ENCODE measurements around the gene RGS12.

DNA sequence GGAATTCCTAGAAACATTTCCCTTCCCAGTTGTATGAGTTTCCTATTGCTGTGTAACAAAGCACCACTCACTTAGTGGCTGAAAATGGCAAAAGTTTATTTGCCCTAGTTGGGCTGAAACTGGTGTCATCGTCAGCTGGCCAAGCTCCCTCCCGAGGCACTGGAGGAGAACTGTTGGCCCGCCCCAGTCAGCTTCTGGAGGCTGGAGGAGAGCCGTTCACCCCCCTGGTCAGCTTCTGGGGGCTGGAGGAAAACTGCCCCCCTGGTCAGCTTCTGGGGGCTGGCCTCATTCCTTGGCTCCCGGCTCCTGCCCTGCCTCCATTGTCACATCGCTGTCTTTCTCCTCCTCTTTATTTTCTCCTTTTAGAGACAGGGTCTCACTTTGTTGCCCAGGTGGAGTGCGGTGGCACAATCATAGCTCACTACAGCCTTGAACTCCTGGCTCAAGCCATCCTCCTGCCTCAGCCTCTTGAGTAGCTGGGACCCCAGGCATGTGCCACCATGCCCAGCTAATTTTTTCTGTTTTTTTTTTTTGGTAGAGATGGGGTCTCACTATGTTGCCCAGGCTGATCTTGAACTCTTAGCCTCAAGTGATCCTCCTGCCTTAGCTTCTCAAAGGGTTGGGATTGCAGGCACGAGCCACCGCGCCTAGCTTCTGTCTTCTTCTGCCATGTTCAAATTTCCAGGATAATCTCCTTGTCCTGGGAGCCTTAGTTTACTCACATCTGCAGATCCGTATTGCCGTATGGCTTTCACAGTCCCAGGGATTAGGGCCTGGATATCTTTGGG lies 3.2 kb downstream of the RGS12 start:
- TF ChIP-seq POLR2AphosphoS5 (IDR thresholded peaks at IDR 0.05; ENCODE audit: low read depth, low read length) (no peak), TAF1 (IDR thresholded peaks at IDR 0.05; ENCODE audit: borderline replicate concordance, low read depth, low read length) (no peak), POLR2A (IDR thresholded peaks at IDR 0.05; ENCODE audit: low read depth, low read length) (no peak)
